Measurements from ENCODE around the gene PLSCR4. TPM values are rescaled to one million over a fixed set of nuclear protein-coding genes. Genes with fewer than 3 reads are reported as not detected.
A peak's percentile ranks its signal among the peaks of the same experiment; 100 is the strongest.

Gene PLSCR4
- total RNA-seq, 1 donor from 2014 or later: 0.63 TPM

DNA sequence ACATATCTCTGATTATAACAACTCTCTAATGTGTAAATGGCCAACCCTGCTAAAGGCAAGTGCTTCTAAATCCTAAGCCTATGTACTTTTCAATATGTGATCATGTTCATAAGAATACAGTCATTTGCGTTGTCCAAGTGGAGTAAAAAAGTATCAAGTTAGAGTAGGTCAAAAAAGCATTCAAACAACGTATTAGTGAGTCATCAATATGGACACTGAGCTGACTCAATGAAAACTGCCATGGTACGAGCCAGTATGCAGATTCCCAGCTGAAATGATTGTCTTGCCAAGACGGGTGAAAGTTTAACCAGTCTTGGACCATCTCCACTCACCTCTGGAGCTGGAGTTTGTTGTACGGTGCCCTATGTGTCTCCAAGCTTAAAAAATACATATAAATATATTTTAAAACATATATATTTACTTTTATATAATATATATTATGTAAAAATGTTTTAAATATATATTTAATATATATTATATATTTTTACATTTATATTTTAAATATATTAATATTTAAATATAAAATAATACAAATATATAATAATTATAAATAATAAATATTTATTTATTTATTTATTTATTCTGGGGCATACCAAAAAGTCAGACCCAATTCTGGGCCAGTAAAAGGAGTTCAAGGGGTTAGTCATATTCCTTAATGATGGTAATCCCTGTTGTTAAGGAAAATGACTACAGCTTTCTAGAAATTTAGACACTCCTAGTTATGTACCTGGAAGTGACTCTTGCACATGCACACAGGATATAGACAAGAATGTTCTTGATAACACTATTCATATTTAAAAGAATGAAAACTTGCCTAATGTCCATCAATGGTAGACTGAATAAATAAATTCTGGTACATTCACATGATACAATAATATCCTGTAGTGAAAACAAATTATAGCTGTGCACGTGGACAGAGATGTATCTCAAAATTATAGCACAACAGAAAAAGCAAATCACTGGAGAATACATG, 27.2 kb downstream of the PLSCR4 start:
- no peak overlapping the region for H3K4me3 ChIP-seq (ENCODE audit: low read depth, low read length)
- TF ChIP-seq, protein P1, sequence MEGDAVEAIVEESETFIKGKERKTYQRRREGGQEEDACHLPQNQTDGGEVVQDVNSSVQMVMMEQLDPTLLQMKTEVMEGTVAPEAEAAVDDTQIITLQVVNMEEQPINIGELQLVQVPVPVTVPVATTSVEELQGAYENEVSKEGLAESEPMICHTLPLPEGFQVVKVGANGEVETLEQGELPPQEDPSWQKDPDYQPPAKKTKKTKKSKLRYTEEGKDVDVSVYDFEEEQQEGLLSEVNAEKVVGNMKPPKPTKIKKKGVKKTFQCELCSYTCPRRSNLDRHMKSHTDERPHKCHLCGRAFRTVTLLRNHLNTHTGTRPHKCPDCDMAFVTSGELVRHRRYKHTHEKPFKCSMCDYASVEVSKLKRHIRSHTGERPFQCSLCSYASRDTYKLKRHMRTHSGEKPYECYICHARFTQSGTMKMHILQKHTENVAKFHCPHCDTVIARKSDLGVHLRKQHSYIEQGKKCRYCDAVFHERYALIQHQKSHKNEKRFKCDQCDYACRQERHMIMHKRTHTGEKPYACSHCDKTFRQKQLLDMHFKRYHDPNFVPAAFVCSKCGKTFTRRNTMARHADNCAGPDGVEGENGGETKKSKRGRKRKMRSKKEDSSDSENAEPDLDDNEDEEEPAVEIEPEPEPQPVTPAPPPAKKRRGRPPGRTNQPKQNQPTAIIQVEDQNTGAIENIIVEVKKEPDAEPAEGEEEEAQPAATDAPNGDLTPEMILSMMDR (conservative IDR thresholded peaks at IDR 0.05; ENCODE audit: low read depth, low read length): no peak
- DNase-seq (ENCODE audit: low read depth): peak; percentile 80

GRCh38 chr3:146222204-146223046, 28.5 kb downstream of the PLSCR4 start:
- TF ChIP-seq, protein P1 (conservative IDR thresholded peaks at IDR 0.05; ENCODE audit: low read depth, low read length): peak; percentile 37
- H3K4me3 ChIP-seq (ENCODE audit: low read depth, low read length): no peak overlapping the region
- DNase-seq (ENCODE audit: low read depth): peak; percentile 40

DNA sequence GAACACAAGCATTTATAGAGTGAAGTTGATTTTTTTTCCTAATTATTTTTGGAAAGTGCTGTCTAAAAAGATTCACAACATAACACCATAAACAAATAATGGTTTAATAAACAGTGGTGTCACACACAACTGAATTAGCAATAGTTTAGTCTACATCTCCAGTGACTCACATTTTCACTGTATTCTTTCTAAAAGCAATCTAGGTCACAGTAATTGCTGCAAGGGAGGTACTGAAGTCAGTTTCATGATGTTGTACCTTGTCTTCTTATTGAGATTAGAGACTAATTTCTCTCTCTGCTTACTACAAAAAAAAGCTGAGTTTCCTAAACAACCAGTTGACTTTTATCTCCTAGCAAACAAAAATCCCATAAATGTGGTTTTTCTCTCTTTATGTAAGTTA, 29.6 kb downstream of the PLSCR4 start:
- no peak for DNase-seq (ENCODE audit: low read depth)
- TF ChIP-seq, protein P1 (conservative IDR thresholded peaks at IDR 0.05; ENCODE audit: low read depth, low read length): no peak
- H3K4me3 ChIP-seq (ENCODE audit: low read depth, low read length): no peak overlapping the region

DNA sequence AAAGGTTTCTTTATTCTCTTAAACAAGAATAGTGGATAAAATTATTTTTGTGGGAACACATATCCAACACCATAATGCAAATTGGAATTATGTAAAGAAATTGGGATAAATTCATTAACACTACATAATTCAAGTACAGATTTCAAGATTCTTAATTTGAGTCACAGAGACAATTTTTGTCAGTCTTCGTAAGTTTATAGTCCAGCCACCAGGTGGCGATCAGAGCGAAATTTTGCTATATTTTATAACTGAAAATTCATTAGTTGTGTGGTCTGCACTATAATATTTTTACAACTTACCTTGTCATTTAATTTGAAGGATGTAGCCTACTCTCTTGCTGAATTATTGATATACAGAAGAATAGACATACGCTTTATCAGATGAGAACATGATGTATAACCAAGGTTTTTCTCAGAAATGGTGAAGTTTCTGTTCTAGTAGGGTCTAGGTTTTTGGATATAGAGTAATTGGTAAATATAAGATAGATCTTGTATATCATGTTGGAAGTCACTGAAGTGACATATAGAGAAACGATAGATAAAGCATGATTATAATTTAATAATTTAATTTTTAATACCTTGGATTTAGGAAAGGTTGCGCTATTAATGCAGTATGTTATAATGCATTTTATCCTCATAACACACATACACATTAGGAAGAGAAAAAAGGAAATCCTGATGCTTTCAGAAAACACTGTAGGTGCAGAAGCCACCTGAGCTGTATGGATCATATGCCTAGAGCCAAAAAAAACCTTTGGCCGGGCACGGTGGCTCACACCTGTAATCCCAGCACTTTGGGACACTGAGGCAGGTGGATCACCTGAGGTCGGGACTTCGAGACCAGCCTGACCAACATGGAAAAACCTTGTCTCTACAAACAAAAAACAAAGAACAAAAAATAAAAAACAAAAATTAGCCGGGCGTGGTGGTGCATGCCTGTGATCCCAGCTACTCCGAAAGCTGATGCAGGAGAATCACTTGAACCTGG, 31.7 kb downstream of the PLSCR4 start:
- no peak overlapping the region for H3K4me3 ChIP-seq (ENCODE audit: low read depth, low read length)
- TF ChIP-seq, protein P1 (conservative IDR thresholded peaks at IDR 0.05; ENCODE audit: low read depth, low read length): peak; percentile 74
- DNase-seq (ENCODE audit: low read depth): no peak

GRCh38 chr3:146217324-146217723, 33.6 kb downstream of the PLSCR4 start:
- no peak overlapping the region for H3K4me3 ChIP-seq (ENCODE audit: low read depth, low read length)
- TF ChIP-seq, protein P1 (conservative IDR thresholded peaks at IDR 0.05; ENCODE audit: low read depth, low read length): no peak
- no peak for DNase-seq (ENCODE audit: low read depth)

DNA sequence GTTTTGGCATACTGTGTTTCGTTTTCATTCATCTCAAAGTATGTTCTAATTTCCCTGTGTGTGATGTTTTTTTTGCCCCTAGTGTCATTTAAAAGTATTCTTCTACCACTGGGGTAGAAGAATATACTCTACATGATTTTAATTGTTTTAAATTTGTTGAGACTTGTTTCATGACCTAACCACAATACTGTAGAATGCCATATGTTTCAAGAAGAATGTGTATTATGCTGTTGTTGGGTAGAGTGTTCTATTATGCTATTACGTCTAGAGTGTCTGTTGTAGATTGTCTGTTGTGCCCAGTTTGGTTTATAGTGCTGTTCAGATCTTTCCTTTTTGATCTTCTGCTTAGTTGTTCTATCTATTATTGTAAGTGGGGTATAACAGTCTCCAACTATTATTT, 36.4 kb downstream of the PLSCR4 start:
- DNase-seq (ENCODE audit: low read depth): no peak
- no peak overlapping the region for H3K4me3 ChIP-seq (ENCODE audit: low read depth, low read length)
- TF ChIP-seq, protein P1 (conservative IDR thresholded peaks at IDR 0.05; ENCODE audit: low read depth, low read length): no peak
